Endothelial cell of umbilical vein (primary cell): Measurements from ENCODE around the gene GCGR. TPM values are rescaled to one million over a fixed set of nuclear protein-coding genes. Genes with fewer than 3 reads are reported as not detected.

Experiments used
- BruUV-seq: library from RNA; stranded (reverse); fragments of 400-500 nt; replicated peaks from 2 replicates; lab custom pipeline; 2021; lab: Mats Ljungman, UMichigan
- CTCF ChIA-PET: fragments of 300-600, 350-600 bp; sonication (Branson Sonifier 250); formaldehyde crosslinking; loops from one replicate; lab custom pipeline; 2021; ENCODE audit warnings: antibody characterized with exemption, inconsistent platforms; lab: Charles Lee
- POLR2A ChIA-PET: fragments of 300-600, 350-600 bp; sonication (Branson Sonifier 250); formaldehyde crosslinking; loops from one replicate; lab custom pipeline; 2021; ENCODE audit warnings: antibody characterized with exemption, inconsistent platforms; lab: Charles Lee
- DNase-seq: peaks from one replicate; pipeline ENCODE4 v3.0.0-alpha.2; 2011; ENCODE audit warnings: low read depth, low spot score
- FAIRE-seq: peaks from 2 replicates; lab custom pipeline; 2011; peaks lifted over from hg19 to GRCh38; lab: Jason Lieb, UNC
- H2AFZ ChIP-seq: 2 replicates; pipeline ENCODE4 v1.6.0; 2012; ENCODE audit warnings: low read depth, low read length, control low read depth, inconsistent platforms
- H3K27ac ChIP-seq: 2 replicates; pipeline ENCODE4 v1.5.1; 2011; ENCODE audit warnings: low read depth, mild to moderate bottlenecking, control low read depth, low read length, moderate library complexity; ENCODE audit not compliant: insufficient read depth
- H3K27me3 ChIP-seq, 2 experiments: 2 replicates each; pipeline versions ENCODE4 v1.6.0 to v1.6.1; 2011; ENCODE audit warnings: low read length in 2 of 2, mixed read lengths in 1 of 2; ENCODE audit not compliant: control insufficient read depth in 2 of 2, insufficient read depth in 2 of 2
- H3K36me3 ChIP-seq, 2 experiments: 2 replicates in 1 of 2; 3 replicates in 1 of 2; pipeline ENCODE4 v1.5.1; 2011; ENCODE audit warnings: low read length in 2 of 2, mild to moderate bottlenecking in 1 of 2, moderate library complexity in 1 of 2; ENCODE audit not compliant: control insufficient read depth in 2 of 2, insufficient read depth in 2 of 2; ENCODE audit errors: extremely low read depth in 1 of 2
- H3K4me1 ChIP-seq: 3 replicates; pipeline ENCODE4 v1.5.1; 2011; ENCODE audit warnings: mild to moderate bottlenecking, low read length; ENCODE audit not compliant: control insufficient read depth, insufficient read depth; ENCODE audit errors: extremely low read depth
- H3K4me2 ChIP-seq: 2 replicates; pipeline ENCODE4 v1.6.1; 2011; ENCODE audit warnings: low read length, control low read depth, mixed read lengths; ENCODE audit not compliant: insufficient read depth
- H3K4me3 ChIP-seq, 3 experiments: fragments of 200-600 bp in 1 of 3; sonication (generic), shearing (Covaris generic) in 1 of 3; replicated peaks in 1 of 3; 2 replicates each; pipeline ENCODE4 v1.5.1; 2011 to 2016; ENCODE audit warnings: control low read depth in 3 of 3, low read length in 3 of 3, mild to moderate bottlenecking in 2 of 3, inconsistent platforms in 1 of 3, low read depth in 1 of 3, moderate library complexity in 1 of 3; ENCODE audit not compliant: insufficient read depth in 1 of 3
- H3K79me2 ChIP-seq: 2 replicates; pipeline ENCODE4 v1.6.0; 2012; ENCODE audit warnings: low read length, inconsistent platforms; ENCODE audit not compliant: control insufficient read depth, insufficient read depth
- H3K9ac ChIP-seq: replicated peaks from 2 replicates; pipeline ENCODE3; 2011; ENCODE audit warnings: low read length, control low read depth; ENCODE audit not compliant: insufficient read depth; ENCODE audit errors: extremely low read depth
- H3K9me1 ChIP-seq: replicated peaks from 3 replicates; pipeline ENCODE4 v1.6.0; 2011; ENCODE audit warnings: mild to moderate bottlenecking, low read length; ENCODE audit not compliant: control insufficient read depth, insufficient read depth; ENCODE audit errors: extremely low read depth
- H3K9me3 ChIP-seq: replicated peaks from 2 replicates; pipeline ENCODE4 v1.5.1; 2012; ENCODE audit warnings: low read length, inconsistent platforms; ENCODE audit not compliant: control insufficient read depth, insufficient read depth
- H4K20me1 ChIP-seq: replicated peaks from 2 replicates; pipeline ENCODE3; 2011; ENCODE audit warnings: mild to moderate bottlenecking, low read length; ENCODE audit not compliant: control insufficient read depth, insufficient read depth; ENCODE audit errors: extremely low read depth
- CTCF ChIP-seq, 2 donors: IDR thresholded peaks; 1 replicate in 1 of 2; 2 replicates in 1 of 2; pipeline ENCODE4 v1.5.1; 2011; ENCODE audit warnings: low read length in 2 of 2, mild to moderate bottlenecking in 2 of 2, moderate library complexity in 2 of 2, control low read depth in 1 of 2, inconsistent platforms in 1 of 2, low read depth in 1 of 2; ENCODE audit not compliant: insufficient read depth in 1 of 2; ENCODE audit errors: extremely low read depth in 1 of 2
- EZH2 ChIP-seq: IDR thresholded peaks from 2 replicates; pipeline ENCODE4 v1.6.1; 2012; ENCODE audit warnings: borderline replicate concordance, low read depth, mild to moderate bottlenecking, moderate library complexity, low read length, inconsistent platforms; ENCODE audit not compliant: severe bottlenecking
- FOS ChIP-seq: IDR thresholded peaks from 2 replicates; pipeline ENCODE4 v1.6.1; 2011; ENCODE audit warnings: mild to moderate bottlenecking, low read length, moderate library complexity, borderline replicate concordance; ENCODE audit not compliant: insufficient read depth
- GATA2 ChIP-seq: IDR thresholded peaks from 2 replicates; pipeline ENCODE4 v1.7.0; 2011; ENCODE audit warnings: low read depth, mild to moderate bottlenecking, moderate library complexity, mixed read lengths, low read length; ENCODE audit not compliant: insufficient read length, insufficient read depth
- JUN ChIP-seq: IDR thresholded peaks from 2 replicates; pipeline ENCODE4 v1.6.1; 2011; ENCODE audit warnings: borderline replicate concordance, low read depth; ENCODE audit not compliant: insufficient read length, insufficient read depth
- MAX ChIP-seq: IDR thresholded peaks from 2 replicates; pipeline ENCODE4 v1.6.1; 2011; ENCODE audit not compliant: insufficient read depth, insufficient read length
- MYC ChIP-seq: IDR thresholded peaks from one replicate; pipeline ENCODE4 v1.6.1; 2011; ENCODE audit warnings: mild to moderate bottlenecking, low read depth, low read length
- POLR2A ChIP-seq: IDR thresholded peaks from 2 replicates; pipeline ENCODE4 v1.6.1; 2012; ENCODE audit warnings: low read depth, mild to moderate bottlenecking, control low read depth, low read length
- POLR2AphosphoS5 ChIP-seq: IDR thresholded peaks from 2 replicates; pipeline ENCODE4 v1.6.1; 2012; ENCODE audit warnings: low read depth, mild to moderate bottlenecking, control low read depth, low read length, moderate library complexity; ENCODE audit not compliant: insufficient read depth
- dilution Hi-C: fragments of 300-500 bp; cut with MboI; formaldehyde crosslinking; loops from one replicate; pipeline ENCODE4 v1.15.0; 2019; ENCODE audit warnings: low sequenced_read_pairs; ENCODE audit not compliant: extremely low pct_ligation_motif_present
- intact Hi-C: fragments of 100-400 bp; cut with micrococcal nuclease; formaldehyde crosslinking; loops from one replicate; pipeline ENCODE4 v1.10.0; 2022
- polyA plus RNA-seq, 4 experiments: library from polyadenylated mRNA; depleted of rRNA in 3 of 4; stranded (reverse) in 3 of 4; unstranded in 1 of 4; fragments of >200 nt; gene quantifications; 2 replicates each; pipeline versions ENCODE4 v1.2.1 to v1.2.3, GENCODE V29; 2011 to 2012; ENCODE audit warnings: missing spikeins in 1 of 4
- total RNA-seq: library from RNA; stranded (reverse); gene quantifications from 2 replicates; pipeline ENCODE4 v1.2.3, GENCODE V29; 2021

Gene GCGR
- total and polyA plus RNA-seq, 2 donors (not counting 3 experiments of a cell fraction or from before 2014, with no cell fraction given): not detected

GRCh38 chr17:81822312-81822637, 18.3 kb downstream of the GCGR start:
- no TSS peak for BruUV-seq
- Histone ChIP-seq H3K4me3 (no peak overlapping the region), H4K20me1 (no peaks in the 10 kb centered on the region), H3K79me2 (no peaks in the 10 kb centered on the region), H3K36me3 (peaks cover 0 to 8% of the 10 kb centered on the region in 2 experiments), H3K9me3 (no peaks in the 10 kb centered on the region), H3K27me3 (peaks cover 0 to 2% of the 10 kb centered on the region in 2 experiments), H3K4me1 (no peaks in the 10 kb centered on the region), H2AFZ (no peak overlapping the region), H3K4me2 (no peak overlapping the region), H3K9me1 (no peaks in the 10 kb centered on the region), H3K9ac (no peak overlapping the region), H3K27ac (no peak overlapping the region)
- ChIA-PET POLR2A (no interaction called here), CTCF (interaction anchor here (0.6 to 2.1 kb wide), 9 partner anchors 9 to 199 kb away, joined by 3 to 20 read pairs (median 4); partner anchors contain the start of gene MCRIP1)
- no peak for FAIRE-seq
- DNase-seq: no peak
- dilution Hi-C loops (no loop called here), intact Hi-C loops (no loop called here)
- no peak for TF ChIP-seq CTCF (IDR thresholded peaks at IDR 0.05; ENCODE audit: extremely low read depth in 1 of 2, insufficient read depth in 1 of 2, low read depth in 1 of 2, low read length in 2 of 2)
- TF ChIP-seq POLR2AphosphoS5: no peak
- no peak for TF ChIP-seq MYC
- TF ChIP-seq GATA2: no peak
- no peak for TF ChIP-seq FOS
- no peak for TF ChIP-seq EZH2
- no peak for TF ChIP-seq JUN
- no peak for TF ChIP-seq POLR2A
- TF ChIP-seq MAX: no peak
